GM13977 (cell line): ENCODE data around the gene RAB17.

Experiments
- DNase-seq: peaks from one replicate; pipeline ENCODE4 v3.0.0; 2012; ENCODE audit warnings: low spot score
- CTCF ChIP-seq: IDR thresholded peaks from 2 replicates; pipeline ENCODE4 v1.5.1; 2012; ENCODE audit warnings: mild to moderate bottlenecking, control low read depth; ENCODE audit not compliant: insufficient read depth; ENCODE audit errors: extremely low read depth, missing control alignments
- in situ Hi-C: fragments of 300-500 bp; cut with MboI; formaldehyde crosslinking; loops from one replicate; pipeline ENCODE4 v1.12.0; 2022; ENCODE audit warnings: low sequenced_read_pairs, low pct_unique_long_range_greater_than_20kb, mixed read lengths, inconsistent platforms; ENCODE audit not compliant: unreplicated experiment

Gene RAB17

GRCh38 chr2:237567276-237568029 is 23.1 kb downstream of the RAB17 start:
- in situ Hi-C loops, result no loop called here
- no peak for TF ChIP-seq CTCF

DNA sequence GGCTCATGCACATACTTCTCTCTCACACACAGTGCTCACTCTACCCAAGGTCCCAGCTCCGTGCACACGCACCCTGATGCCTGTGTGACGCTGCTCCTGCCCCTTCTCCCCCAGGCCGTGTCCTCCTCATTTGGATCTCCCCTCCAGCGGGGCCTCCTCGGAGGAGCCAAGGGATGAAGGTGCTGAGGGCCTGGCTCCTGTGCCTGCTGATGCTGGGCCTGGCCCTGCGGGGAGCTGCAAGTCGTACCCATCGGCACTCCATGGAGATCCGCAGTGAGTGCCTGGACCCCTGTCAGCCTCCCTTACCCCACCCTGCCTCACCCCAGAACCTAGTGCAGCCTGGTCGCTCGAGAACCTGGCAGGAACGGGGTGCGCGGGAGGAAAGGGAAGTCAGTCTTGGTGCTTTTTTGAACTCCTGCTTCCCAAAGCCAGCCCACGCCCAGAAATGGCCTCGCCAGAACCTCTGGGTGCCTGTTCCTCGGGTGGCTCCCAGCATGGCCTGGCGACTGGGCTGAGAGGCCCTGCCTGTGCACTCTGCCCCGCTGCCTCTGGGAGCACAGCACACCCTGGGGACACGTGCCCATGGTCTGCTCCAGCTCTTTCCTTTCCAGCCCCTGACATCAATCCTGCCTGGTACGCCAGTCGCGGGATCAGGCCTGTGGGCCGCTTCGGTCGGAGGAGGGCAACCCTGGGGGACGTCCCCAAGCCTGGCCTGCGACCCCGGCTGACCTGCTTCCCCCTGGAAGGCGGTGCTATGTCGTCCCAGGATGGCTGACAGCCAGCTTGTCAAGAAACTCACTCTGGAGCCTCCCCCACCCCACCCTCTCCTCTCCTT is 23.9 kb downstream of the RAB17 start, which contains the start of gene PRLH:
TSS of gene PRLH (plus strand) at position 174 of the 835 bp plus-strand sequence. CDS start at position 174, 0 bp downstream.
- TF ChIP-seq CTCF, result no peak
- in situ Hi-C loops, result no loop called here
- no peak for DNase-seq

More at GRCh38 chr2:237567276-237568029, 23.1 kb downstream of the RAB17 start:
- no peak for DNase-seq

DNA sequence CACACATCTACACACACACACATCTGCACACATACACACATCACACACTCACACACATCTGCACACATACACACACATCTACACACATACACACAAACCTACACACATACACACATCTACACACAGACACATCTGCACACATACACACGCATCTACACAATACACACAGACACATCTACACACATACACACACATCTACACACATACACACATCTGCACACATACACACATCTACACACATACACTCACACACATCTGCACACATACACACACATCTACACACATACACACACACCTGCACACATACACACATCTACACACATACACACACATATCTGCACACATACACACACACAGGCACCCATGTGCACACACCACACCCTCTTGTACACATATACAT is 24.6 kb downstream of the RAB17 start:
- in situ Hi-C loops, result no loop called here
- DNase-seq, result no peak
- TF ChIP-seq CTCF, result no peak

GRCh38 chr2:237564526-237565131 is 25.9 kb downstream of the RAB17 start:
- in situ Hi-C loops, result no loop called here
- TF ChIP-seq CTCF, result no peak
- DNase-seq, result no peak

DNA sequence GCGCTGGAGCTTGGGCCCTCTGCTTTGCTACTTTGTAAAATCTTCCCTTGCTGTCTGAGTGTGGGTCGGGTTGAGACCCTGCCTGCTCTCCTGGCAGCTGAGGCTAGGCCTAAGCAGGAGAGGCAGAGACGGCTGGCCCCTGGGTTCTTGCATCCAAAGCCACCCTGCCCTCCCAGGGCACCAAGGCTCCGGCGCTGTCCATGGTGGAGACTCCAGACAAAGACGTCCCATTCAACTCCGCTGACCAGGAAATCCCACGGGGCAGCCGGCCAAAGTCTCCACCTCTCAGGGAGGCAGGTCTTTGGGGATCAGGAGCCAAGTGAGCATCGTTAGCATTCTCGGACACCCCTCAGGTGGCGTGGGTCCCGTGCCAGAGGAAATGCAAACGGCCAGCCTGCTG is 26.7 kb downstream of the RAB17 start:
- in situ Hi-C loops, result no loop called here
- TF ChIP-seq CTCF, result no peak
- no peak for DNase-seq

GRCh38 chr2:237561221-237561620 is 29.3 kb downstream of the RAB17 start:
- TF ChIP-seq CTCF, result no peak
- in situ Hi-C loops, result no loop called here
- DNase-seq, result no peak
